ENCODE data around the gene BIN1. TPM values are rescaled to one million over a fixed set of nuclear protein-coding genes. Genes with fewer than 3 reads are reported as not detected.

Gene BIN1
- total RNA-seq, 5 donors from 2014 or later (not counting 1 experiment from before 2014, with no cell fraction given), result 144 to 172 (median 151) TPM

DNA sequence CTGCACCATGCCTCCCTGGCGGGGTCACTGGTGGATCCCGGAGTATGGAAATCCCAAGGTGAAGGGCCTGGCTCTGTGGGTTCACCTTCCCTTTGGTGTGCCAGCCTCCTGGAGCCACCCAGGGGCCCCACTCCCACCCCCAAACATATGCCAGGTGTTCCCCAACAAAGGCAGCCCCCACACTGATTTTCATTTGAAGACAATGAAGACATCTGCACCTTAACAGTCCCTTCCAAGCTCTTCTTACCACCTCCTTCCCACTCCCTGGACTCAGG is 11.7 kb downstream of the BIN1 start:
- POLR2A ChIA-PET, result interaction anchor here in 1 of 2 donors (0.6 kb wide), 1 partner anchor 76 kb away, joined by 3 read pairs; no protein-coding TSS in a partner anchor

DNA sequence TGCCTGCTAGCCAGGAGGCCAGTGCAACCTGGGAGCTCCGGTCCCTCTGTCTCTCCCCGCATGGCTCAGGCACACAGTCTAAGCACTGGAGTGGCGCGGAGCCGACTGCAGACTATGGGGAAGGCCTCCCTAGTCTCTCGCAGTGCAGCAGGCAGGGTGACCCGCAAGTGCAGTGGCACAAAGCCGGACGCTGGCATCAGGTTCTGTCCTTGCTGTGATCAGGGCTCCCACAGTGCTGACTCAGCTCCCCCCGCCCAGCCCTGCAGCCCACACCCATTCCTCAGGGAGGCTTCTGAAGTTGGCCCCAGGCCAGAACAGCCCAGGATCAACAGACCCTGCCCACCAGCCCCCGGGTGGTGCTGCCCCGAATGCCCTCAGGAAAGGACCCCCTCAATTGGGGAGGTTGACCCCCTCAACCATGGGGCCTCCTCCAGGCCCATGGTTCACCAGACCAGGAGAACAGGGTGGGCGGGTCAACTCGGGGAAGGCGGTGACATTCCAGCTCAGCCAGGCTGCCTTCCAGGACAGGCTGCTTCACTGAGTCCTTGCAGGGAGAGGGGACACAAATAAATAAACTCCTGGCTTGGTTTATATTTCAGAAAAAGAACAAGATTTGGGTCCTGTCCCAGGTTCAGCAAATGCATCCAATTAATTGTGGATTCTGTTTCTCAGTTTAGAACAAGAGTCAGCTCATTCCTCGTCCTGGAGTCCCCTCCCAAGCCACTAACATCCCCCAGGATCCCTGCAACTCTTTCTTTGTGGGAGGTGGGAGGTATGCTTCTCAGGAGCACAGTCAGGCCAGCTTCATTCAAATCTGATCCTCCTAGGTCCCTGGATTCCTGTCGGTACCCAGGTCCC is 12.2 kb downstream of the BIN1 start:
- no peaks in the 10 kb centered on the region for H3K9me3 Mint-ChIP-seq
- H3K4me3 Mint-ChIP-seq, result no peak overlapping the region
- no peak overlapping the region for H3K27ac ChIP-seq (ENCODE audit: low read length)
- no peak overlapping the region for H3K27ac Mint-ChIP-seq
- peaks cover 0 to 11% of the 10 kb centered on the region in 2 experiments for H3K4me1 ChIP-seq (ENCODE audit: control insufficient read depth in 1 of 2, extremely low read depth in 1 of 2, insufficient read depth in 2 of 2, low read length in 2 of 2)
- H3K4me1 Mint-ChIP-seq, result peaks cover 0 to 14% (median 0%) of the 10 kb centered on the region in 3 donors
- H3K9me3 ChIP-seq, result no peaks in the 10 kb centered on the region
- 82% methylated on average over 13 of the region's 17 CpGs for WGBS (ENCODE audit: insufficient coverage)
- H3K36me3 Mint-ChIP-seq, result no peaks in the 10 kb centered on the region
- no peak for DNase-seq
- POLR2A ChIA-PET, result interaction anchor here in 1 of 2 donors (0.6 kb wide), 1 partner anchor 75 kb away, joined by 3 read pairs; no protein-coding TSS in a partner anchor
- ATAC-seq (replicated peaks in 1 of 4), result no peak
- peaks cover 0 to 10% of the 10 kb centered on the region in 2 experiments for H3K27me3 ChIP-seq (replicated peaks in 1 of 2; ENCODE audit: control insufficient read depth in 2 of 2, extremely low read depth in 1 of 2, insufficient read depth in 2 of 2, low read length in 1 of 2)
- CTCF ChIA-PET, result no interaction called here
- peaks cover 0 to 4% of the 10 kb centered on the region in 2 donors for H3K27me3 Mint-ChIP-seq
- H3K4me3 ChIP-seq (ENCODE audit: control insufficient read depth in 1 of 2, extremely low read depth in 1 of 2, low read length in 1 of 2), result no peak overlapping the region
- H3K36me3 ChIP-seq (ENCODE audit: control insufficient read depth in 2 of 2, extremely low read depth in 1 of 2, insufficient read depth in 1 of 2, low read length in 1 of 2), result no peaks in the 10 kb centered on the region

More for the DNA sequence above, 11.7 kb downstream of the BIN1 start:
- DNase-seq (no peak), ATAC-seq (replicated peaks in 1 of 4) (no peak)
- CTCF ChIA-PET, result interaction anchor here in 1 of 2 donors (0.6 kb wide), 1 partner anchor 212 kb away, joined by 3 read pairs; no protein-coding TSS in a partner anchor
- Histone ChIP-seq H3K36me3 (ENCODE audit: control insufficient read depth in 2 of 2, extremely low read depth in 1 of 2, insufficient read depth in 1 of 2, low read length in 1 of 2) (no peaks in the 10 kb centered on the region), H3K4me1 (ENCODE audit: control insufficient read depth in 1 of 2, extremely low read depth in 1 of 2, insufficient read depth in 2 of 2, low read length in 2 of 2) (peaks cover 0 to 11% of the 10 kb centered on the region in 2 experiments), H3K4me3 (ENCODE audit: control insufficient read depth in 1 of 2, extremely low read depth in 1 of 2, low read length in 1 of 2) (no peak overlapping the region), H3K9me3 (no peaks in the 10 kb centered on the region), H3K27ac (ENCODE audit: low read length) (no peak overlapping the region), H3K27me3 (replicated peaks in 1 of 2; ENCODE audit: control insufficient read depth in 2 of 2, extremely low read depth in 1 of 2, insufficient read depth in 2 of 2, low read length in 1 of 2) (peaks cover 0 to 10% of the 10 kb centered on the region in 2 experiments)
- Mint-ChIP-seq H3K9me3 (no peaks in the 10 kb centered on the region), H3K36me3 (no peaks in the 10 kb centered on the region), H3K4me1 (peaks cover 0 to 14% (median 0%) of the 10 kb centered on the region in 3 donors), H3K4me3 (no peak overlapping the region), H3K27ac (no peak overlapping the region), H3K27me3 (peaks cover 0 to 4% of the 10 kb centered on the region in 2 donors)
- 100% methylated on average over 2 of the region's 2 CpGs for WGBS (ENCODE audit: insufficient coverage)

DNA sequence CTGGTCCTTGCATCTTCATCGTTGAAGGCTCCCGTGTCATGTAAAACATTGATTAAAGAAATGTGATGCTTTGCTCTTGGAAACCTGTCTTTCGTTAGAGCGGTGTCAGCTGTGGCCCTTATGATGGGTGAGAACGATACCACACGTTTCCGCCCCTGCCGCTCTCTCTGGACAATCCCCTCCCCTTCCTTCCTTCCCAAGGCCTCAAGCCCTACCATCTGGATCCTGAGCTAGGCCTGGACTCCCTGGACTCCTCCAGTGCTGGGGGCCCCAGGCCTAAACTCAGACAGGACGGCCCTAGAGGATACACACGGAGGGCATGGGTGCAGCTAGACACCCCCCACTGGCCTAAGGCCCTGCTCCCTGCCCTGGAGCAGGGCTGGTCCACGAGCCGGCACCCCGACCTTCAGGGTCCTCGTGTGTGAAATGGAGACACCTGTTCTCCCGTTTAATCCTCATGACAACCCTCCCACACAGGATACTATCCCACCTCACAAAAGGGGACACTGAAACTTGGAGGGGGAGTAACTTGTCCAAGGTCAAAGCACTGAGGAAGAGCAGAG is 13.2 kb downstream of the BIN1 start:
- Mint-ChIP-seq H3K27me3 (peaks cover 0 to 4% of the 10 kb centered on the region in 2 donors), H3K36me3 (no peaks in the 10 kb centered on the region), H3K27ac (peak overlapping the region in 1 of 2 donors; percentile 28), H3K4me1 (peaks cover 0 to 14% (median 0%) of the 10 kb centered on the region in 3 donors), H3K9me3 (no peaks in the 10 kb centered on the region), H3K4me3 (peak overlapping the region in 1 of 3 donors; percentile 30)
- no peak overlapping the region for H3K4me3 ChIP-seq (ENCODE audit: control insufficient read depth in 1 of 2, extremely low read depth in 1 of 2, low read length in 1 of 2)
- ATAC-seq (replicated peaks in 1 of 4) (no peak), DNase-seq (no peak)
- H3K27ac ChIP-seq (ENCODE audit: low read length), result no peak overlapping the region
- peaks cover 0 to 10% of the 10 kb centered on the region in 2 experiments for H3K27me3 ChIP-seq (replicated peaks in 1 of 2; ENCODE audit: control insufficient read depth in 2 of 2, extremely low read depth in 1 of 2, insufficient read depth in 2 of 2, low read length in 1 of 2)
- H3K9me3 ChIP-seq, result no peaks in the 10 kb centered on the region
- CTCF ChIA-PET, result no interaction called here
- peaks cover 0 to 11% of the 10 kb centered on the region in 2 experiments for H3K4me1 ChIP-seq (ENCODE audit: control insufficient read depth in 1 of 2, extremely low read depth in 1 of 2, insufficient read depth in 2 of 2, low read length in 2 of 2)
- H3K36me3 ChIP-seq (ENCODE audit: control insufficient read depth in 2 of 2, extremely low read depth in 1 of 2, insufficient read depth in 1 of 2, low read length in 1 of 2), result no peaks in the 10 kb centered on the region
- POLR2A ChIA-PET, result no interaction called here
- 67% methylated on average over 2 of the region's 15 CpGs for WGBS (ENCODE audit: insufficient coverage)

DNA sequence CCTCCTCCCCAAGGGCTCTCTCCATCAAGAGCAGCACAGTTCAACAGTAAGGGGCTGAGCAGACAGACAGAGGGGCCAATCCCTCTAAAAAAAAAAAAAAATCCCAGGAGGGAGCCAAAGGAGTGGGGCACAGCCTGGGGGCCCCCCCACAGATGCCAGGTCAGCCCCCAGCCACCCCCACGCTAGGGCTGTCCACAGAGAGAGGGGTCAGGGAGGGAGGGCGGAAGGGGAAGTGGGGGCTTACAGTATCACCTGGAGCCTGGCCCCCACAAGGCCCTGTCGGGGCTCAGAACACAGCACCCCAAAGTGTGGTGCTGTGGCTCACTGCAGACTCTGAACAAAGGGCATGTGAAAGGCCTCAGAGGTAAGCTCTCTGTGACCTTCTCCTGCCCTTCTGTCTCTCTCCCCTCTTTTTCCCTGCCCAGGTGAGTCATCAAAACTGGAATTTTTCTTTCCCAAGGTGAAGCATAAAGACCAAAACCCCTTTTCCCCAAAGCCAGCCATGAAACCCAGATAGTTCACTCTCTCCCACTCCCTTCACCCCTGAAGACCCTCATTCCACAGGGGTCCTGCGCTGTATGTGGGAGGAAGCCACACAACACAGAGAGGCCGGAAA is 13.9 kb downstream of the BIN1 start:
- Mint-ChIP-seq H3K9me3 (no peaks in the 10 kb centered on the region), H3K27ac (no peak overlapping the region), H3K27me3 (peaks cover 0 to 4% of the 10 kb centered on the region in 2 donors), H3K36me3 (no peaks in the 10 kb centered on the region), H3K4me3 (peak overlapping the region in 1 of 3 donors; percentile 30), H3K4me1 (peaks cover 0 to 20% (median 2%) of the 10 kb centered on the region in 3 donors)
- 80% methylated on average over 2 of the region's 5 CpGs for WGBS (ENCODE audit: insufficient coverage)
- Histone ChIP-seq H3K27ac (ENCODE audit: low read length) (no peak overlapping the region), H3K4me1 (ENCODE audit: control insufficient read depth in 1 of 2, extremely low read depth in 1 of 2, insufficient read depth in 2 of 2, low read length in 2 of 2) (peaks cover 0 to 12% of the 10 kb centered on the region in 2 experiments), H3K9me3 (no peaks in the 10 kb centered on the region), H3K4me3 (ENCODE audit: control insufficient read depth in 1 of 2, extremely low read depth in 1 of 2, low read length in 1 of 2) (no peak overlapping the region), H3K27me3 (replicated peaks in 1 of 2; ENCODE audit: control insufficient read depth in 2 of 2, extremely low read depth in 1 of 2, insufficient read depth in 2 of 2, low read length in 1 of 2) (peaks cover 0 to 16% of the 10 kb centered on the region in 2 experiments), H3K36me3 (ENCODE audit: control insufficient read depth in 2 of 2, extremely low read depth in 1 of 2, insufficient read depth in 1 of 2, low read length in 1 of 2) (no peaks in the 10 kb centered on the region)
- ChIA-PET POLR2A (no interaction called here), CTCF (no interaction called here)
- no peak for DNase-seq
- no peak for ATAC-seq (replicated peaks in 1 of 4)

DNA sequence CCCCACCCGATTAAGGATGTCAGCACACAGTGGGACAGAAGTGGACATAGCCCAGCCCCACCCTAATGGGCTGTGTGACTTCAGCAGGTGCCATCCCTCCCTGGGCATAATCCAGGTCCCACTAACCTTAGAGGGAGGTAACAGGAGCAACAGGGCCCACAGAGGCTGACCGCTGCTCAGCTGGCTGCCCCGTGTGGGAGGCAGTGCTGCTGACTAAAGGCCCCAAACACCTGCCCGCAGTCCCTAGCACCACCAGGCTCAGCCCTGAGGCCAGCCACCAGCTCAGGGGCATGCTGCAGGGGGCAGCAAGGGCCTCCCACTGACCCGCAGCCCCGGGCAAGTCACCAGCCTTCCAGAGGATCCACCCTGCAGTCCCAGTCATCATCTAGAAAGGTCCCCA is 14.6 kb downstream of the BIN1 start:
- no peak overlapping the region for H3K4me3 Mint-ChIP-seq
- Histone ChIP-seq H3K27me3 (replicated peaks in 1 of 2; ENCODE audit: control insufficient read depth in 2 of 2, extremely low read depth in 1 of 2, insufficient read depth in 2 of 2, low read length in 1 of 2) (peaks cover 0 to 19% of the 10 kb centered on the region in 2 experiments), H3K9me3 (no peaks in the 10 kb centered on the region), H3K27ac (ENCODE audit: low read length) (no peak overlapping the region), H3K4me3 (ENCODE audit: control insufficient read depth in 1 of 2, extremely low read depth in 1 of 2, low read length in 1 of 2) (no peak overlapping the region), H3K36me3 (ENCODE audit: control insufficient read depth in 2 of 2, extremely low read depth in 1 of 2, insufficient read depth in 1 of 2, low read length in 1 of 2) (no peaks in the 10 kb centered on the region), H3K4me1 (ENCODE audit: control insufficient read depth in 1 of 2, extremely low read depth in 1 of 2, insufficient read depth in 2 of 2, low read length in 2 of 2) (peaks cover 0 to 19% of the 10 kb centered on the region in 2 experiments)
- ChIA-PET POLR2A (no interaction called here), CTCF (no interaction called here)
- peaks cover 0 to 21% (median 3%) of the 10 kb centered on the region in 3 donors for H3K4me1 Mint-ChIP-seq
- DNase-seq, result no peak
- H3K9me3 Mint-ChIP-seq, result no peaks in the 10 kb centered on the region
- H3K27ac Mint-ChIP-seq, result no peak overlapping the region
- whole genome bisulfite sequencing (ENCODE audit: insufficient coverage), result 94% methylated on average over 6 of the region's 6 CpGs
- no peak for ATAC-seq (replicated peaks in 1 of 4)
- H3K27me3 Mint-ChIP-seq, result peaks cover 0 to 4% of the 10 kb centered on the region in 2 donors
- no peaks in the 10 kb centered on the region for H3K36me3 Mint-ChIP-seq

DNA sequence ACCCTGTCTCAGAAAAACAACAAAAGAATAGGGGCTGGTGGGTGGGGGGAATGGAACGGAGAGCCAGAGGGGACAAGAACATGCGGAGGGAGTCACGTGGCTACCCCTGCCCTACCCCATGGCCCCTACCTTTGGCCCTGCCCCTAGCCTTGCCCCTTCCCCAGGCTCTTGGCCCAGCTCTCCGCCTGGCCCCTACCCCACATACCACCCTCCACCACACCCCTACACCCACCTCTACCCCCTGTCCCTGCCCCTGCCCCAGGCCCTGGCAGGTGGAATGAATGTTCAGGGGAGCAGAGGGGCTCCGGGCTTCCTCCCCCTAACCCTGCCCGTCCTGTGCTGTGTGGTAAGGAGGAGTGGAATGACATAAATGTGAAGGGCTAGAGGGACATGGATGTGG is 15.1 kb downstream of the BIN1 start:
- Histone ChIP-seq H3K4me1 (ENCODE audit: control insufficient read depth in 1 of 2, extremely low read depth in 1 of 2, insufficient read depth in 2 of 2, low read length in 2 of 2) (peaks cover 0 to 23% of the 10 kb centered on the region in 2 experiments), H3K27me3 (replicated peaks in 1 of 2; ENCODE audit: control insufficient read depth in 2 of 2, extremely low read depth in 1 of 2, insufficient read depth in 2 of 2, low read length in 1 of 2) (peaks cover 0 to 19% of the 10 kb centered on the region in 2 experiments), H3K27ac (ENCODE audit: low read length) (no peak overlapping the region), H3K36me3 (ENCODE audit: control insufficient read depth in 2 of 2, extremely low read depth in 1 of 2, insufficient read depth in 1 of 2, low read length in 1 of 2) (no peaks in the 10 kb centered on the region), H3K4me3 (ENCODE audit: control insufficient read depth in 1 of 2, extremely low read depth in 1 of 2, low read length in 1 of 2) (no peak overlapping the region), H3K9me3 (no peaks in the 10 kb centered on the region)
- H3K27me3 Mint-ChIP-seq, result peaks cover 0 to 4% of the 10 kb centered on the region in 2 donors
- H3K9me3 Mint-ChIP-seq, result no peaks in the 10 kb centered on the region
- no peaks in the 10 kb centered on the region for H3K36me3 Mint-ChIP-seq
- ChIA-PET CTCF (no interaction called here), POLR2A (no interaction called here)
- no CpG with 5 or more reads among the region's 6 CpGs for WGBS (ENCODE audit: insufficient coverage)
- H3K27ac Mint-ChIP-seq, result no peak overlapping the region
- no peak for ATAC-seq (replicated peaks in 1 of 4)
- peaks cover 2 to 24% (median 4%) of the 10 kb centered on the region in 3 donors for H3K4me1 Mint-ChIP-seq
- no peak for DNase-seq
- no peak overlapping the region for H3K4me3 Mint-ChIP-seq
